NCI-H524 (cell line): ENCODE data around the gene HMGCS1.
A peak's percentile ranks its signal among the peaks of the same experiment; 100 is the strongest.
"Not testable (repeated sequence)": the region's sequence is repeated elsewhere in the genome, so short reads cannot be mapped to it uniquely, and the experiment has no call there.

ENCODE experiments used
- DNase-seq, 2 experiments: peaks; one replicate each; lab custom pipeline; 2025; lab: John Stamatoyannopoulos, UW

The HMGCS1 gene

GRCh38 chr5:43274435-43275114, 38.6 kb downstream of the HMGCS1 start:
- no peak for DNase-seq

- no peak for DNase-seq
These were observed 39.7 kb downstream of the HMGCS1 start for GRCh38 chr5:43273552-43273951.

- DNase-seq, result no peak
These were observed 42.6 kb downstream of the HMGCS1 start for GRCh38 chr5:43270645-43271044.

- DNase-seq, result no peak
These were observed 44.9 kb downstream of the HMGCS1 start for GRCh38 chr5:43268188-43268820.

- not testable (repeated sequence) for DNase-seq
These were observed 50.9 kb downstream of the HMGCS1 start for GRCh38 chr5:43262269-43262668.

GRCh38 chr5:43258116-43258515, 55.1 kb downstream of the HMGCS1 start:
- no peak for DNase-seq

- DNase-seq, result no peak
These were observed 56.8 kb downstream of the HMGCS1 start for GRCh38 chr5:43256261-43256966.

GRCh38 chr5:43255704-43256103, 57.5 kb downstream of the HMGCS1 start:
- peak; percentile 76 to 86 for DNase-seq

GRCh38 chr5:43251754-43252153, 61.5 kb downstream of the HMGCS1 start:
- DNase-seq, result no peak

- no peak for DNase-seq
These were observed 67.4 kb downstream of the HMGCS1 start for GRCh38 chr5:43245724-43246385.

- DNase-seq, result no peak
These were observed 68.2 kb downstream of the HMGCS1 start for GRCh38 chr5:43244823-43245565.

- no peak for DNase-seq
These were observed 69.9 kb downstream of the HMGCS1 start for GRCh38 chr5:43243270-43243669.

GRCh38 chr5:43242196-43242595, 71.0 kb downstream of the HMGCS1 start:
- DNase-seq, result no peak
